Parathyroid adenoma (tissue), 2 donors: ENCODE results near the gene ADAMTS19.

ENCODE experiments used
- H2AFZ ChIP-seq: fragments of 300-600 bp; sonication (generic); one replicate; pipeline ENCODE4 v1.7.0; 2017; ENCODE audit warnings: antibody characterized with exemption, mild to moderate bottlenecking
- H3K27ac ChIP-seq: fragments of 300-600 bp; sonication (generic); one replicate; pipeline ENCODE4 v1.7.0; 2017
- H3K27me3 ChIP-seq: fragments of 300-600 bp; sonication (generic); one replicate; pipeline ENCODE4 v1.7.0; 2017; ENCODE audit warnings: low read length; ENCODE audit not compliant: control insufficient read depth, insufficient read depth
- H3K36me3 ChIP-seq: fragments of 300-600 bp; sonication (generic); one replicate; pipeline ENCODE4 v1.7.0; 2017; ENCODE audit warnings: low read length; ENCODE audit not compliant: control insufficient read depth, insufficient read depth
- H3K4me1 ChIP-seq: fragments of 300-600 bp; sonication (generic); one replicate; pipeline ENCODE4 v1.7.0; 2017; ENCODE audit warnings: control low read depth
- H3K4me2 ChIP-seq: fragments of 300-600 bp; sonication (generic); one replicate; pipeline ENCODE4 v1.7.0; 2017; ENCODE audit warnings: low read length
- H3K4me3 ChIP-seq: fragments of 300-600 bp; sonication (generic); one replicate; pipeline ENCODE4 v1.7.0; 2017; ENCODE audit warnings: low read depth, low read length
- H3K79me2 ChIP-seq: fragments of 300-600 bp; sonication (generic); one replicate; pipeline ENCODE4 v1.7.0; 2017; ENCODE audit warnings: control low read depth
- H3K9ac ChIP-seq: fragments of 300-600 bp; sonication (generic); one replicate; pipeline ENCODE4 v1.7.0; 2017; ENCODE audit warnings: mild to moderate bottlenecking
- H3K9me3 ChIP-seq: fragments of 300-600 bp; sonication (generic); one replicate; pipeline ENCODE4 v1.7.0; 2017; ENCODE audit warnings: low read length; ENCODE audit not compliant: control insufficient read depth
- TF ChIP-seq, protein P1 (sequence below): fragments of 300-600 bp; sonication (generic); IDR thresholded peaks from one replicate; pipeline ENCODE4 v1.7.0; 2017; ENCODE audit warnings: antibody characterized with exemption, mild to moderate bottlenecking
- donor health status: primary hyperparathyroidism.

The ADAMTS19 gene

DNA sequence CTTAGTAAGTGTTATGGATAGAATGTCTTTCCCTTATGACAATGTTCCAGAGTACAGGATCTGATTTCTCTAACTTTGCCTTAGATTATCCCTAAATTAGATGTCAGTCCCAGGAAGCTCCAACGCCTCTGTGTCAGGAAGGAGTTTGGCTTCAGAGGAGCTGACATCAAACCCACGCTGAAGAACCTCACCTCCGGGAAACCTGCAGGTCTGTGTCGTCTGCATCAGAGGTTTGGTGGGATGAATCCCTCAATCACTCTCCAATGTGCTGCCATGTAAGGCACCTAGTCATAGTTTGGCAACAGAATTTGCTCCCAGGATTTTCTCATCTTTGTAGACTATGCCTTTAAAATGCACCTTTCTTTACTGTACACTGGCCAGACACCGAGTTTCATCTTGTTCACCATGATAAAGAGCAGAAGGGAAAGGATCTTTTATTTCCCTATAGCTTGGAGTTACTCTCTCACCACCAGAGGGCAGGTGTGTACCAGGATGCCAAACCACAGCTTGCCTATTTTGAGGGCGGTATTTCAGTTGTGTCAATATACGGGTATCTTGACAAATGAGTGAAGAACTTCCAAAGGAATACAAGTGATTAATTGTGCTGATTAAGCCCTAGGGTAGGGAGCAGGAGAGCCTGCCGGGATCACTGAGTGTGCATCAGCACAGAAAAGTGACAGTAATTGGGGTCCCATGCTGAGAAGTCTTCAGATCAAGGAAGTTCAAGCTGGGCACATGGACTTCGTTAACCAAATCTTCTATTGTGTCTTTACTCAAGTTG lies 311.1 kb downstream of the ADAMTS19 start:
- Histone ChIP-seq H3K27me3 (no peaks in the 10 kb centered on the region), H3K9me3 (no peaks in the 10 kb centered on the region), H3K27ac (no peak overlapping the region), H3K9ac (no peak overlapping the region), H3K36me3 (no peaks in the 10 kb centered on the region), H2AFZ (peak overlapping the region; percentile 16), H3K79me2 (no peaks in the 10 kb centered on the region), H3K4me2 (no peak overlapping the region), H3K4me1 (no peaks in the 10 kb centered on the region), H3K4me3 (no peak overlapping the region)
- TF ChIP-seq, protein P1, sequence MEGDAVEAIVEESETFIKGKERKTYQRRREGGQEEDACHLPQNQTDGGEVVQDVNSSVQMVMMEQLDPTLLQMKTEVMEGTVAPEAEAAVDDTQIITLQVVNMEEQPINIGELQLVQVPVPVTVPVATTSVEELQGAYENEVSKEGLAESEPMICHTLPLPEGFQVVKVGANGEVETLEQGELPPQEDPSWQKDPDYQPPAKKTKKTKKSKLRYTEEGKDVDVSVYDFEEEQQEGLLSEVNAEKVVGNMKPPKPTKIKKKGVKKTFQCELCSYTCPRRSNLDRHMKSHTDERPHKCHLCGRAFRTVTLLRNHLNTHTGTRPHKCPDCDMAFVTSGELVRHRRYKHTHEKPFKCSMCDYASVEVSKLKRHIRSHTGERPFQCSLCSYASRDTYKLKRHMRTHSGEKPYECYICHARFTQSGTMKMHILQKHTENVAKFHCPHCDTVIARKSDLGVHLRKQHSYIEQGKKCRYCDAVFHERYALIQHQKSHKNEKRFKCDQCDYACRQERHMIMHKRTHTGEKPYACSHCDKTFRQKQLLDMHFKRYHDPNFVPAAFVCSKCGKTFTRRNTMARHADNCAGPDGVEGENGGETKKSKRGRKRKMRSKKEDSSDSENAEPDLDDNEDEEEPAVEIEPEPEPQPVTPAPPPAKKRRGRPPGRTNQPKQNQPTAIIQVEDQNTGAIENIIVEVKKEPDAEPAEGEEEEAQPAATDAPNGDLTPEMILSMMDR: peak; percentile 76

DNA sequence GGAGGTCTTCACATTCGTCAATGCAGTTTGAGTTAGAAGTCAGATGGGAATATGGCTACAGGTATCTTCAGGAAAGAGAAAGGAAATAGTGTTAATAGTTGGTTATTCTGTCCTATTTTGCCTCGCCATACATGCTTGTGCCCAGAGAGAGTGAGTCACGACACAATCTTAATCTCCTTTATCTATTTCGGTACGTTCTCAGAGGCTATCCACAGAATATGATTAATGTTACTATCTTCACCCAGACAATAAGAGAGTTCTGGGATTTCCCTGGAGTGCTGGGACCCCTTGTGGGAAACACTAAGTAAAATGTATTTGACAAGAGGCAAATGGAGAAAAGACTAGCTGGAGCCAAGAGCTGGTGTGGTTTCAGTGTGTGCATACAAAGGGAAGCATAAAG lies 313.3 kb downstream of the ADAMTS19 start:
- TF ChIP-seq, protein P1: no peak
- H3K27me3 ChIP-seq: no peaks in the 10 kb centered on the region
- no peak overlapping the region for H2AFZ ChIP-seq
- no peak overlapping the region for H3K4me3 ChIP-seq
- no peaks in the 10 kb centered on the region for H3K36me3 ChIP-seq
- no peak overlapping the region for H3K27ac ChIP-seq
- H3K9ac ChIP-seq: no peak overlapping the region
- H3K79me2 ChIP-seq: no peaks in the 10 kb centered on the region
- no peaks in the 10 kb centered on the region for H3K4me1 ChIP-seq
- H3K4me2 ChIP-seq: no peak overlapping the region
- no peaks in the 10 kb centered on the region for H3K9me3 ChIP-seq

DNA sequence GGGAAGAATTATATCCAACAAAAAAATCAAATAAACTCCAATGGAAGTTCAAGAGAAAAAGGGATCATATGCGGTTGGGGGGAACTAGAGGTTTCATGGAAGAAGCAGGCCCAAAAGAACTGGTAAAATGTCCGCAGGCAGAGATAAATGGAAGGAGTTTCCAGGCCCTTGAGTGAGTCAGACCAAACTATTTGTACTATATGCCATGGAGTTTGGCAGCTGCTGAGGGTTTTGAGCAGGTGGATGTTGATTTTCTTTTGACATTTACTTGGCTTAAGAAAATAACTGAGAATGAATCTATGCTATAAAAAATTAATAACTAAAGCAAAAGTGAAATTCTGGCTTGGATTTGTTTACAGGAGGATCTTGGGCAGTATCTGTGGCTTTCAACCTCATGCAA lies 321.5 kb downstream of the ADAMTS19 start:
- TF ChIP-seq, protein P1: no peak
- Histone ChIP-seq H3K9me3 (no peaks in the 10 kb centered on the region), H3K27me3 (no peaks in the 10 kb centered on the region), H3K4me2 (no peak overlapping the region), H3K4me3 (no peak overlapping the region), H3K79me2 (no peaks in the 10 kb centered on the region), H2AFZ (no peak overlapping the region), H3K36me3 (no peaks in the 10 kb centered on the region), H3K4me1 (no peaks in the 10 kb centered on the region), H3K9ac (no peak overlapping the region), H3K27ac (no peak overlapping the region)
